Measurements from ENCODE around the gene IFRD2. TPM values are rescaled to one million over a fixed set of nuclear protein-coding genes. Genes with fewer than 3 reads are reported as not detected.
A peak's percentile ranks its signal among the peaks of the same experiment; 100 is the strongest.

IFRD2 gene
- total and polyA plus RNA-seq, 2 of the 13 experiments (the other 11 are each of a cell fraction or from before 2014, with no cell fraction given) = 32.8 to 96.1 TPM

GRCh38 chr3:50245831-50246516 is 46.3 kb downstream of the IFRD2 start (continued):
- no peak for TF ChIP-seq SP140L (CRISPR knock-in tag; IDR thresholded peaks at IDR 0.05; ENCODE audit: borderline replicate concordance)
- no peak for TF ChIP-seq TOE1 (CRISPR knock-in tag; IDR thresholded peaks at IDR 0.05)
- no peak for TF ChIP-seq ZNF720 (CRISPR knock-in tag; IDR thresholded peaks at IDR 0.05)
- no peak for TF ChIP-seq CHD4 (IDR thresholded peaks at IDR 0.05; ENCODE audit: borderline replicate concordance, low read length)
- TF ChIP-seq NKX3-1 (CRISPR knock-in tag; IDR thresholded peaks at IDR 0.05) = no peak
- peak; percentile 40; the same call in 1 of the 2 replicates for TF ChIP-seq SP4 (CRISPR knock-in tag; IDR thresholded peaks at IDR 0.05)
- no peak for TF ChIP-seq ZNF513 (CRISPR knock-in tag; conservative IDR thresholded peaks at IDR 0.05)
- peak; percentile 57; the same call in 1 of the 2 replicates for TF ChIP-seq ZNF792 (CRISPR knock-in tag; IDR thresholded peaks at IDR 0.05)
- TF ChIP-seq ZNF337 (CRISPR knock-in tag; IDR thresholded peaks at IDR 0.05; ENCODE audit: borderline replicate concordance, low read depth) = no peak
- peak; percentile 25; the same call in 1 of the 2 replicates for TF ChIP-seq ZMYM3 (CRISPR knock-in tag; IDR thresholded peaks at IDR 0.05)
- TF ChIP-seq FOXK2 (IDR thresholded peaks at IDR 0.05) = no peak
- peak; percentile 63; the same call in 1 of the 2 replicates for TF ChIP-seq ETV5 (CRISPR knock-in tag; IDR thresholded peaks at IDR 0.05; ENCODE audit: borderline replicate concordance)
- TF ChIP-seq HOXD1 (CRISPR knock-in tag; IDR thresholded peaks at IDR 0.05) = no peak
- TF ChIP-seq AKAP8 (CRISPR knock-in tag; IDR thresholded peaks at IDR 0.05) = no peak; the same call in 1 of the 2 replicates
- TF ChIP-seq ZNF772 (CRISPR knock-in tag; IDR thresholded peaks at IDR 0.05) = no peak
- peak; percentile 62; the same call in 1 of the 2 replicates for TF ChIP-seq ZNF317 (CRISPR knock-in tag; IDR thresholded peaks at IDR 0.05)
- no peak for TF ChIP-seq TSC22D2 (CRISPR knock-in tag; IDR thresholded peaks at IDR 0.05; ENCODE audit: borderline replicate concordance)
- no peak for TF ChIP-seq ZNF382 (CRISPR knock-in tag; IDR thresholded peaks at IDR 0.05; ENCODE audit: borderline replicate concordance)
- TF ChIP-seq HNRNPK (IDR thresholded peaks at IDR 0.05; ENCODE audit: low read depth, low read length, poor library complexity, severe bottlenecking) = no peak
- TF ChIP-seq ZNF101 (CRISPR knock-in tag; IDR thresholded peaks at IDR 0.05; ENCODE audit: borderline replicate concordance, low read depth) = no peak
- TF ChIP-seq DR1 (CRISPR knock-in tag; IDR thresholded peaks at IDR 0.05) = 0 out of 2 replicates have a peak, but pooled peaks have one; percentile 44
- TF ChIP-seq ZSCAN30 (CRISPR knock-in tag; IDR thresholded peaks at IDR 0.05) = no peak
- TF ChIP-seq IKZF4 (CRISPR knock-in tag; IDR thresholded peaks at IDR 0.05; ENCODE audit: borderline replicate concordance, low read depth, not compliant biosample characterization) = no peak
- TF ChIP-seq PCBP1 (IDR thresholded peaks at IDR 0.05; ENCODE audit: borderline replicate concordance, low read depth, low read length) = no peak
- no peak for TF ChIP-seq MLXIP (CRISPR knock-in tag; IDR thresholded peaks at IDR 0.05; ENCODE audit: borderline replicate concordance)
- TF ChIP-seq HHEX (CRISPR knock-in tag; IDR thresholded peaks at IDR 0.05) = no peak
- TF ChIP-seq MLLT10 (CRISPR knock-in tag; IDR thresholded peaks at IDR 0.05) = no peak
- no peak for TF ChIP-seq RCOR2 (CRISPR knock-in tag; IDR thresholded peaks at IDR 0.05)
- no peak for TF ChIP-seq FOXO1 (CRISPR knock-in tag; IDR thresholded peaks at IDR 0.05)

Measured in HepG2 (cell line).